NCI-H1048 (cell line): Measurements from ENCODE around the gene GATA5.
"Not testable (repeated sequence)": the region's sequence is repeated elsewhere in the genome, so short reads cannot be mapped to it uniquely, and the experiment has no call there.

Source experiments
- DNase-seq: peaks from one replicate; lab custom pipeline; 2025; lab: John Stamatoyannopoulos, UW

Gene GATA5

DNA sequence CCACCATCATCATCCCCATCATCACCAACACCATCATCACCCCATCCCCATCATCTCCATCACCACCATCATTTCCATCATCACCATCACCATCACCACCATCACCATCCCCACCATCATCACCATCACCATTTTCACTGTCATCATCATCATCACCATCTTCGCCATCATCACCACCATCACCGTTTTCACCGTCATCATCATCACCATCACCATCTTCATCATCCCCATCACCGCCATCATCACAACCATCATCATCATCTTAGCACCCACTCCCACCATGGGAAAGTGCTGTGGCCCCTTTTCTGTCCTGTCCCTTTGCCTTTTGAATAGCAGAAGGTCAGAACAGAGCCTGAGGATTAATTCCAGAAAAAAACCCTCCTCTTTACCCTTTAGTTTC is 28.5 kb upstream of the GATA5 start:
- DNase-seq = no peak

DNA sequence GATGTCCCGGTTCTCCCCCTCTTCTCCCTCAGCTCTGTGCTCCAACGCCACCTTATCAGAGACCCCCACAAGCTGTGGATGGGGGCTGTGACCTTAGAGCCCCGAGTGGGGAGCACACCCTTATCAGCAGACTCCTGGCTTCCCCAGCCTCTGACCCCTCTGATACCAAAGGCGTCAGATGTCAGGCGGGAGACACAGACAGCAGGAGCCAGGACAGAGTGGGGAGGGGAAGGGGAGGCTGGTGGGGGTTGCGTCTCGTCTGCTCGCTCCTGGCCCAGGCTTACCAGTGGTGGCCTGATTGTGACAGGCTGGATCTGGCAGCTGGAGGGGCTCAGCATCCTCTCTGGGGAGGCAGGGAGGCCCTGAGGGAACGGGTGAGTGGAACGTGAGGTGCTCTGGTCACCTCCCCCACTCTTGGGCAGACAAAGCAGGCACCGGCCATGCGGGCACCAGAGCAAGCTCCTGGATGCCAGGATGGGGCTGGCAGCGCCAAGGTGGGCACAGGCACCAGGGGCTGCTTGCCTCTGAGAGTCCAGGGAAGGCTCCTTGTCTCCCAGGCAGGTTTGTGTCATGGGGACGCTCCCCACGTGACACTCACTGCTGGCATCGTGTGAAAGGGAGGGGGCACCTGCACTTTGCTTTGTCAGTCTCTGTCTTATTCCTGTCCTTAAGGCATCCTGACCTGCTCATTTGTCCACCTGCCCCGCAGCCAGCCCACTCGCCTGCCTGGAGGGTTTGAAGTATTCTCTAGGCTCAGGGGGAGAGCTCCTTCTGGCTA is 27.8 kb upstream of the GATA5 start:
- no peak for DNase-seq

DNA sequence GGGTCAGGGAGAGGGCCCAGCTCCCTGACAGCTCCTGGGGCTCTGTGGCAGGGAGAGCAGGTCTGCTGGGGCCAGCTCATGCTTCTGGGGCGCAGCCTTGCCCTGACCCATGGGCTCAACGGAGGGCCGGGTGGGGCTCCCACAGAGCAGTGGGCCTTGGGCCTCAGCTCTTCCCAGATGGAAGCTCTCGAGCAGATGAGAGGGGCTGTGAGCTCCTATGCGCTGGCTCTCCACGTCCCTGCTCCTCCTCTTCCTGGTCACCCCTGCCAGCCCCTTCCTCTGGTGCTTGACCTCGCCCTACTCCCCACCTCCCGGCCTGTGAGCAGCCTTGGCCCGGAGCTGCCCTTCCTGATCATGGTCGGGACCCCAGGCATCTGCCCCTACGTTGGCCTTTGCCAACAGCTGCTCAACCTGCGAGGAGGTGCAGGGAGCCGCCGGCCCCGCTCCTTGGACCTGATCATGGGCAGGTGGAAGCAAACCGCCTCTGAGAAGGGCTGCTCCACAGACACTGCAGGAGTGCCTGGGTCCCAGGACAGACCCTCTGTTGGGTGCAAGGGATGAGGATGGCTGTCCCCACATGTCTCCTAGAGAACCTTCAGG is 26.8 kb upstream of the GATA5 start:
- DNase-seq = no peak

DNA sequence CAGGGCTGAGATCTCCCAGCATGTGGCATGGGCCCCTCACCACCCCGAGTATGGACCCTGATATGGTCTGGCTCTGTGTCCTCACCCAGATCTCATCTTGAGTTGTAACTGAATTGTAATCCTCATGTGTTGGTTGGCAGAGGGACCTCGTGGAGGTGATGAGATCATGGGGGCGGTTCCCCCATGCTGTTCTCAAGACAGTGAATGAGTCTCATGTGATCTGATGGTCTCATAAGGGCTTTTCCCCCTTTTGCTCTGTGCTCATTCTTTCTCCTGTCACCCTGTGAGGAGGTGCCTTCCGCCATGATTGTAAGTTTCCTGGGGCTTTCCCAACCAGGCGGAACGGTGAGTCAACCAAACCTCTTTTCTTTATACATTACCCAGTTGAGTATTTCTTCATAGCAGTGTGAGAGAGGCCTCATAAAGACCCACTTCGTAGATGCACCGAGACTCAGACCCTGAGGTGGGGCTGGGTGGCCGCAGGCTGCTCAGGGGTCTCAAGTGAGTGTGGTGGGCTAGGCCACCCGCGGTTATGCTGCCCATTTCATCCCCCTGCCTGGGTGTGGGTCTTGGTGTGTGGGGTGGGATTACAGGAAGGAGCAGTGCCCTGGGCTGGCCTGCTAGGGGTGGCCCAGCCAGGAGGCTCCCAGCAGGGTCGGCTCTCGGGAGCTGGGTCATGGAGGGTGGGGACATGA is 26.2 kb upstream of the GATA5 start:
- no peak for DNase-seq

DNA sequence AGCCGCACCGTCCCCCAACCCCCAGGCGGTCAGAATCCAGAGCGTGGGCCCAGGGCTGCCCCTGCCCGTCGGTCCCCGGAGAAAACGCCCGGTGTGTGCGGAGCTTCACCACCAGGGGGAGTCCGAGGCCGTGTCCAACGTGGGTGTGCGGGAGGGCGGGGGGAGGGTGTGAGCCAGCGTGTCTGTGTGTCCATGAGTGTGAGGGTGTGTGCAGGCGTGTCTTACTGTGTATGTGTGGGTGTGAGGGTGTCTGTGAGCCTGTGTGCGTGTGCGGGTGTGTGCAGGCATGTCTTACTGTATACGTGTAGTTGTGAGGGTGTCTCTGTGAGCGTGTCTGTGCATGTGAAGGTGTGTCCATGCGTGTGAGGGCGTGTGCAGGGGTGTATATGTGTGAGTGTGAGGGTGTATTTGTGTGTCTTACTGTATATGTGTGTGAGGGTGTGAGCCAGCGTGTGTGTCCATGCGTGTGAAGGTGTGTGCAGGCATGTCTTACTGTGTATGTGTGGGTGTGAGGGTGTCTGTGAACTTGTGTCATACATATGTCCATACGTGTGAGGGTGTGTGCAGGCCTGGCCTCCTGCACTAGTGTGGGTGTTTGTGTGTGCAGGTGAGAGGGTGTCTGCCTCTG is 24.6 kb upstream of the GATA5 start:
- DNase-seq = no peak

DNA sequence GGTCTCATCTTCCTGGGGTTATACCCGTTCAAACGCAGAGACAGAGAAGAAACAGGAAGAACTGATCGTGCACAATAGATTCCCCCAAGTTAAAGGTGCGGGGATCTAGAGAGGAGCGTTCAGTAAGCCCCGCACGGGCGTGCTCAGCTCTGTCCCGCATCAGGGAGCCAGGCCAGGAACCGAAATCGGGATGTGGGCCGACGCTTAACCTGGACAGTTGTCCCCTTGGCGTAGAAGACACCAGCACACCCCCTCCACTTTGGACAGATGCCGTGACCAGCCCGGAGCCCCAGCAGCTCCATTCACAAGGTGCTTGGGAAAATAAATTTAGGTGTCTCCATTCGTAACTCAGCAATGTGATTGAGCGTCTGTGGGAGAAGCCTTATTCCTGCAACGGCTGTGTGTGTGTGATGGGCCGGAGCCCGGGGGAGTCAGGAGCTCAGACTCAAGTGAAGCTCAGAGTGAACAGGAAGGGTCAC is 24.0 kb upstream of the GATA5 start:
- no peak for DNase-seq

DNA sequence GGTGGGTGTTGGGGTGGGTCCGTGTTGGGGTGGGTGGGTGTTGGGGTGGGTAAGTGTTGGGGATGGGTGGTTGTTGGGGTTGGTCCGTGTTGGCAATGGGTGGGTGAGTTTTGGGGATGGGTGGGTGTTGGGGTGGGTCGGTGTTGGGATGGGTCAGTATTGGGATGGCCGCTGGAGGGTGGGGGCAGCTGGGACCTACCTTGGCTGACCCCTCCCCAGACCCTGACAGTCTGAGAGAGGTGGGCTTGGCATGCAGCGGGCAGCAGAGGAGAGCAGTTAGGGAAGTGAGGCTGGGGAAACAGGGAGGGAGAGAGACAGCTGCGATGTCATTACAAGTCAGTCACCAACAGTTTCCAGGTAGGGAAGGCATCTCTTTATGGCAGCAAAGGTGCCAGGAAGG is 23.1 kb upstream of the GATA5 start:
- no peak for DNase-seq

DNA sequence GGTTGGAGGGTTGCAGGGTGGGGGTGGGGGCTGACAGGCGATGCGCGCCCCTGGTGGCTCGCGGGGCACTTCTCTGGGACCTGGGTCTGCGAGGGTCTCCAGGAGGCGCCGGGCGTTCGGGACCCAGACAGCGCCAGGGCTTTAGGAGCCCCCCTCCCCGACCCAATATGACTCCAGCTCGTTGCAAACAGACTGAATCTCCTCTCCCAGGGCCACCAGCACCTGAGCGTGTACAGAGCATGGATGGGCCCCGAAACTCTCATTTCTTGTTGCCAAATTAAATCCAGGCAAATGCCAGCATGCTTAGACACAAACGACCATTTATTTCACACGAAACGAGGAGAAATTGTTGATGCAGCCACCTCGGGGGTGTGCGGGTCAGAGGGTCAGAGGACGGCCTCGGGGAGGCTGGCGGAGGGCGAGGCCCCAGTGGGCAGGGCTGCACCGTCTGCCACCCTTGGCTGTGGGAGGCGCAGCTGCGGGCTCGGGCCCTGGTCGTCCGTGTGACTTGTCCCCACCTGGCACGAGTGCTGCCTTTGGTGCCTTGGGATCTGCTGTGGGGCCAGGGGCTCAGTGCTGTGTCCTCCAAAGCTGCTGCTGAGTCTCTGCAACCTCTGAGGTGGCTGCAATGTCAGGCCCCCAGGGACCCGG is 20.9 kb upstream of the GATA5 start:
- DNase-seq = no peak

DNA sequence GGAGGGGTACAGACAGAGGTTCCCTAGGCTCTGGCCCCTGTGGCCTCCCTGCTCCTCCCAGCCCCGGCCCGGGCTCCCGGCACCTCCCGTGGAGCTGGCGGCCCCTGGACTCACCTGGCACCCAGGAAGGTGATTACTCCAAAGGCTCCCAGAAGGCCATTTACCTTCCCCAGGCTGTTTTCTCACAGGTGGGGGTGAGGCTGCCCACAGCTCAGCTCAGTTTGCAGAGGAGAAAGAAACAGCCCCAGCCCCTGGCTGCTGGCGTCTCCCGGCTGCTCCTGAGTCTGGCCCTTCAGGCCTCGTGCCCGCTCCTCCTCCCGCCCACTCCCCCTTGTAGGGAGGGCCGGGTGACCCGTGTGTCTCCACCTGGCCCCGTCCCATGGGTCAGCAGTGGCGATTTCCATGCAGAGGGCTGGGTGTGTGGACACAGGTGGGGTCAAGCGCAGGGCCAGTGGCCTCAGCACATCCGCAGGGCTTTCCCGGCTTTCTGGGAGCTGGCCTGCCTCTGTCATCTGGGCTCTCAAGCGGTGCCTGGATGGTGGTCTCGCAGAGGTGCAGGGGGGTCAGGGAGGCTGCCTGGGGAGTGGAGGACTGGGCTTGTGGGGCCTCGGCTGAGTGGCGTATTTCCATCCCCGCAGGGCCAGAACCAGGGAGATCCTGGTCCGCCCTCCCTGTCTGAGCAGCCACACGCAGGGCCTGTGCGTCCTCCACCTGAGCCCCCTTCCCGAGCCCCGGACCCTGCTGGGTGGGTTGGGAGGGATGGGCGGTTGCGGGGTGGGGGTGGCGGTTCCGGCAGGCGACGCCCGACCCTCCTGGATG is 20.2 kb upstream of the GATA5 start:
- DNase-seq = no peak

DNA sequence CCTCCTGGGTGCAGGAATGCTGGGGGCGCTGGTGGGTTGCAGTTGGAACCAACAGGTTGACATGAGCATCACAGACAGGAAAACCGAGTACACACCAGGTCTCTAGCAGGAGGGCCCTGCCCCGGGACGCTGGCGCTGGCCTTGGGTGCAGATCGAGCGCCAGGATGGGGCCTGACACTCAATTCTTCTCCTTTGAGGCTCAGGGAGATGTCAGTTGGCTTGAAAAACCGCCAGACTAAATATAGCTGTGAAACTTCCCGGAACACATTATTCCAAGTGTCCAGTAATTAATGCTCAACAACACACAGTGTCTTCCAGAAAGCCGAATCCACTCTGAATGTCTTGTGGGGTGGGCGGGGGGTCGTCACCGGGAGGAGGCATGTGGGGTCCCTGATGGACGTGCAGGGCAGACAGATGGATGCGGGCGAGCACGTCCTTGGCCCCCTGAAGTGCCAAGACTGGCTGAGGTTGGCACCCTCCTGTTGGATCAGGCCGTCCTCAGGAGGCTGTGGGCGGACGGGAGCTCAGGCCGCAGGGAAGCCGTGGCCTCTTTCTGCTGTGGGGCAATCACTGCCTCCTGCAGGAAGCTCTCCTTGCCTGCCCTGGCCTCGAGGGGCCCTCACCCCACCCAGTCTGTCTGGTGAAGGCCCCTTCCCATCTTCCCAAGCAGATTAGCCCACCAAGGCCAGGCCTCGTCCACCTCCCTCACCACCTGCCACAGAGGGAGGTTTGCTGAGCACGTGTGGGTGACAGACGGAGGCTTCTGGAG is 19.4 kb upstream of the GATA5 start:
- no peak for DNase-seq

DNA sequence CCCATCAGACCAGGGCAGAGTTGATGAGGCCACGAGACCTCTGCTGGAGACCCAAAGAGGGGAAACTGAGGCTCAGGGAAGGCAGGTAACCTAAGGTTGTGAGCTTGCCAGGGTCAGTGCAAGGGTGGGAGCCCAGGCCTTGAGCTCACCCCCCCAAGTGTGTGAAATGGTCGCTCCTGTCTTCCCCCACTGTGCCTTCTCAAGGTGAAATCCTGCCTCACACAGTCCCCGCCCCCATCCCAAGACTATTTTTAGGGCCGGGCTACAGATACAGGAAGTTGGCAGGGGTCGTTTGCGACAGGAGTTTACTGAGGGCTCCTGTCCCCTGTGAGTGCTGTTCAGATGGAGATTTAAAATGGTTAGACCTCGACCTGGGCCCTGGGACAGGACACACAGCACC is 18.7 kb upstream of the GATA5 start:
- no peak for DNase-seq

DNA sequence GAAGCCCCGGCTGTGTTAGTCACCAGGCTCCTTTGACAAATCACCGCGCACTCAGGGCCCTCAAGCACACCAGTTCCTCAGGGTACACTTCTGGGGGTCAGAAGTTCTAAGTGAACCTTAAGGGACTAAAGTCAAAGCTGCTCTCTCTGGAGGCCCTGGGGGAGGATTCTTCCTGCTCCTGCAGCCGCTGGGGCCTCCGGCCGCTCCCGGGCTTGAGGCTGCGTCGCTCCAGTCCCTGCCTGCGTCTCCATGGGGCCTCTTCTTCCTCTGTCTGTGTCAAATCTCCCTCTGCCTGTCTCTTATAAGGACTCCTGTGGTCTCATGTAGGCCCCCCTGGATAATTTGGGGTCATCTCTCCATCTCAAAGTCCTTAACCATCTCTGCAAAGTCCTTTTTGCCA is 18.1 kb upstream of the GATA5 start:
- DNase-seq = no peak

DNA sequence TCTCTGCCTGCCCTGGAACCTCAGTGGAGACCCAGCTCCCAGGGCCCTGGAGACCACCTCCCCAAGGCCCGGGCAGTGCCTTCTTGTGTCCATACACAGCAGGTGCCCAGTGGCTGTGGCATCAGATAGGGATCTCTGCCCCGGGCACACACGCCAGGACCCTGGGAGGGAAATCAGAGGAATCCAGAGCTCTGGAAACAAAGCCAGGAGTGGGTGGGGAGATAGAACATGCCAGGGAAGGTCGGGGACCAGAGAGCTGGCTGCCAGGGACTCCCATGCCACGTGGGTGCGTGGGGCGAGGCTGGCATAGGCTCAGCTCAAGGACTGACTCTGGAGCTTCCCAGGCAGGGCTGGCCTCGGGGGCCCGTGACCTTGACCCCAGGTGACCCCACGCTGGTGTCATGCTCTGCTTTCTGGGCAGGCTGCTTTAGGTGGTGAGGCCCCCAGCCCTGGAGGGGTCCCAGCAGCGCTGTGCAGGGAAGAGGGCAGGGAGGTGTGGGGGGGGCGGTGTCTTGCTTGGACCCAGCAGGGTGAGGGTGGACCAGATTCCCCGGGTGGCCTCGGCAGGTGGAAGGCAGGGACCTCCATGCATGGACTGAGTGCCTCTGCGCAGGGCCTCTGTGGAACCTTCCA is 17.6 kb upstream of the GATA5 start:
- DNase-seq = no peak

DNA sequence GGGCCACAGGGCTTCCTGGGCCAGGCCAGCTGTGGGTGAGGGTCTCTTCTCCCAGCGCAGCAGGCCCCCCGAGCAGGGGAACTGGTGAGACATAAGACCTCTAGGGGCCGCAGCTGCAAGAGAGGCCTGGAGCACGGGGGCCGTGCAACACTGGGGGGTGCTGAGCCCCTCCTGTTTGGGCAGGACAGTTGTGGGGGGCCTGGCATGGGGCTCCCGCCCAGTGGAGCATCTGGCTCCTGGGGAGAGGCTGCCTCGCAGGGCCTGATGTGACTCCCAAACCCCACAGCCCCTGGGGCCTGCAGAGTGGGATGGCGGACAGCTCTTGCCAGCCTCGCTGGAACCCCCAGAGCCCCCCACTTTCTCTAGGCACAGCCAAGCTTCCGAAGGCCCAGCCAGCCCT is 16.9 kb upstream of the GATA5 start:
- DNase-seq = no peak

DNA sequence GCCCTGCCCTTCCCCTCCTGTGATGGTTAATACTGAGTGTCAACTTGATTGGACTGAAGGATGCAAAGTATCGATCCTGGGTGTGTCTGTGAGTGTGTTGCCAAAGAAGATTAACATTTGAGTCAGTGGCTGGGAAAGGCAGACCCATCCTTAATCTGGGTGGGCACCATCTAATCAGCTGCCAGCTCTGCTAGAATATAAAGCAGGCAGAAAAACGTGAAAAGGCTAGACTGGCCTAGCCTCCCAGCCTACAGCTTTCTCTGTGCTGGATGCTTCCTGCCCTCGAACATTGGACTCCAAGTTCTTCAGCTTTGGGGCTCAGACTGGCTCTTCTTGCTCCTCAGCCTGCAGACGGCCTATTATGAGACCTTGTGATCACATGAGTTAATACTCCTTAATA is 15.0 kb upstream of the GATA5 start:
- not testable (repeated sequence) for DNase-seq

DNA sequence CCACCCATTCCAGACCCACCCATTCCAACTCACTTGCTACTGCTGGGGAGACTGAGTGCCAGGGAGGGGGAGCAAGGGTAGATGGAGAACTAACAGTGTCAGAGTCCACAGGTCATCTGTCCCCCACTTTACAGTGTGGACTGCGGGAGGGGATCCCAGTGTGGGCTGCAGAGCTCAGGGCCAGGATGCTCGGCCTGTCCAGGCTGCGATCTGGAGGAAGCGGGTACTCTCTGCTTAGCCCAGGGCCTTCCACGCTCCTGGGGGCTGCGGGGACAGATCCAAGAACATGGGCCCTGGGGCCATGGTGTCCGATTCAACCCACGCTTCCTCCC is 14.1 kb upstream of the GATA5 start:
- no peak for DNase-seq

DNA sequence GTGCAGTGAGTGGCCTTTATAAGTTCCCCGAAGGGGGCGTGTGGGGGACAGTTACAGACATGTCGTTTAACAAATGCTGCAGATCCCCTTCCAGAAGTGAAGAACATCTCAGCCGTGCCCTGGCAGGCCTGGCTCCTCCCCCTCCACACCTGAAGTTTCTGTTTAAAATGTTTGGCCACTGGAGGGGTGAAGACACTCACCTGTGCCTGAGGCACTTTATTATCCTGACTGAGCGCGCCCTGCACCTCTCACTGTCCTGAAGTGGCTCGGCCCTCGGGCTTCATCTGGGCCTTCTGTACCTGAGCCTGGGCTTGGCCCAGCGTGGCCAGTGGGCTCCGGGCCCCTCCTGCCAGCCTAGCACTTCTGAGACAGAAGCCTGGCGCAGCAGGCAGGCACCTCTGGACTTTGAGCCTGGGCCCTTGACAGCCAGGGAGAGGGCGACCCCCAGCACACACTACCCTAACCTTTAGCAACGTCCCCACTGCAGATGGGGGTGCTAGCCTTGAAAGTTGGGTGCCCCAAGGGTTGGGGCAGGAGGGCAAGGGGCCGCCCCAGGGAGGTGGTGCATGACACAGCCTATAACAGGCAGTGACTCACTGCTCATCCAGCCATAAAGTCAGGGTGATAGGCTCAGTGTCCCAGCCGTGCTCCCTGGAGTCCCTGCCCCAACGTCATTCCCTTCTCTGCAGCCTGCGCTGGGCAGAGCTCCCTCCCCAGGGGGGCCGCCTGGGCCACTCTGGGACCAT is 13.6 kb upstream of the GATA5 start:
- no peak for DNase-seq

DNA sequence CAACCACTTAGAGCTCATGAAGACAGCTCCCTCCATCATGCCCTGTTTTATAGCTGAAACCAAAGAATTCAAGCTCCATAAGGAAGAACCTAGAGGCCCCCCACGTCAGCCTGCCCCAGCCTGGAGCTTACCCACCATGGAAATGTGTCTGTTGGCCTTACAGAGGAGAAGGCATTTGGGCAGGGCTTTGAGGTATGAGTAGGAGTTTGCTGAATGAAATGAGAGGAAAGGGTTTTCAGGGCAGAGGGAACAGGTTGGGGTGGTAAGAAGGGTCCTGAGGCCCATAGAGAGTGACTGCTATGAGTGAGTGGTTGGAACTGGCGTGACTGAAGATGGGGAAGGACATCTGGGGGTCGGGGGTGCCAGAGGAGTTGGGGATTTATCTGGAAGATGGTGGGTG is 12.7 kb upstream of the GATA5 start:
- no peak for DNase-seq

DNA sequence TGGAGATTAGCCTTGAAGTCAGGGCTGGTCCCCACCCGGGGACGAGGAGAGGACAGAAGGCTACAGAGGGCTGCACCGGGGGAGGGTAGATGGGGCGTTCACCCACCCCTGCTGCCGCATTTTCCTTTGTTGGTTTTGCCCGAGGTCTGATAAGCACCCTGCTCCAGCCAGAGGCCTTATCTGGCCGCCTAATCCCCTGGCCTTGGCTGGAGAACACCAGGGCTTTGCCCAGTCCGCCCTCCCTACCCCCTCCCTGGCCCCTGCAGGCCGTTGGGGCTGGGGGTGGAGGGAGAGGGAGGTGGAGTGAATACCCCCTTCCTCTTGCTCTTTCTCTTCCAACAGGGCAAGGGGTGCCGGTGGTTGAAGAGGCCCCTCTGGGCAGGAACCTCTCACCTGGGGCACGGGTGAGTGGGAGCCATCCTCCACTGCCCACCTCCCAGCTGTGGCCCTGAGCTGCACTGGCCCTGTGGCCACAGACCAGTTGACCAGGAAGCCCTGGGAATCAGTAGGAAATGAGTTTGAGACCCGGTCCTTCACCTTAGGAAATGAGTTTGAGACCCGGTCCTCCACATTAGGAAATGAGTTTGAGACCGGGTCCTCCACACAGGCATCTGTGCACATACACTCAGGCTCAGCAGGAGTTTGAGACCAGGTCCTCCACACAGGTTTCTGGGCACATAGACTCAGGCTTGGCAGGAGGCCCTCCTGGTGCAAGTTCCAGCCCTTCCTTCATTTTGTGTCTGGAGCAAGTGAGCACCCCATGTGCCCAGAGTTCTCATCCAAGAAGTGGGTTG is 12.0 kb upstream of the GATA5 start:
- DNase-seq = no peak
